Liver (tissue), 9 donors: ENCODE results near the gene MAGEB2. TPM values are rescaled to one million over a fixed set of nuclear protein-coding genes. Genes with fewer than 3 reads are reported as not detected.

Experiments
- DNase-seq: peaks from one replicate; pipeline ENCODE4 v3.0.0-alpha.2; 2017; ENCODE audit warnings: low spot score
- H3K27ac ChIP-seq, 2 donors: one replicate each; pipeline ENCODE4 v1.7.0; 2013; ENCODE audit warnings: inconsistent platforms in 2 of 2, low read length in 2 of 2, control low read depth in 1 of 2, low read depth in 1 of 2, mild to moderate bottlenecking in 1 of 2
- H3K27me3 ChIP-seq, 4 donors: one replicate each; pipeline versions ENCODE4 v1.6.1 to v1.7.0; 2013; ENCODE audit warnings: low read length in 3 of 4, inconsistent platforms in 1 of 4, mild to moderate bottlenecking in 1 of 4, moderate library complexity in 1 of 4; ENCODE audit not compliant: control insufficient read depth in 4 of 4, insufficient read depth in 4 of 4
- H3K36me3 ChIP-seq, 4 donors: one replicate each; pipeline versions ENCODE4 v1.6.1 to v1.7.0; 2013; ENCODE audit warnings: low read length in 3 of 4, mild to moderate bottlenecking in 3 of 4, low read depth in 1 of 4, moderate library complexity in 1 of 4; ENCODE audit not compliant: control insufficient read depth in 4 of 4, insufficient read depth in 3 of 4
- H3K4me1 ChIP-seq, 4 donors: one replicate each; pipeline versions ENCODE4 v1.6.1 to v1.7.0; 2013; ENCODE audit warnings: low read length in 3 of 4, mild to moderate bottlenecking in 3 of 4, moderate library complexity in 1 of 4; ENCODE audit not compliant: control insufficient read depth in 4 of 4, insufficient read depth in 4 of 4
- H3K4me3 ChIP-seq, 3 donors: one replicate each; pipeline versions ENCODE4 v1.6.1 to v1.7.0; 2013; ENCODE audit warnings: low read length in 3 of 3, control low read depth in 1 of 3, low read depth in 1 of 3, mild to moderate bottlenecking in 1 of 3
- H3K9ac ChIP-seq, 2 donors: one replicate each; pipeline ENCODE4 v1.7.0; 2013; ENCODE audit warnings: low read length in 2 of 2, mild to moderate bottlenecking in 2 of 2, moderate library complexity in 2 of 2, control low read depth in 1 of 2, low read depth in 1 of 2
- H3K9me3 ChIP-seq, 4 donors: one replicate each; pipeline versions ENCODE4 v1.6.1 to v1.7.0; 2013; ENCODE audit warnings: low read length in 3 of 4; ENCODE audit not compliant: control insufficient read depth in 4 of 4
- ATF3 ChIP-seq: IDR thresholded peaks from 2 replicates; pipeline ENCODE4 v1.6.1; 2016; ENCODE audit warnings: antibody characterized with exemption
- CTCF ChIP-seq: fragments of 150-350 bp; IDR thresholded peaks from 2 replicates; pipeline ENCODE4 v1.5.1; 2017; ENCODE audit warnings: improper control_type of control experiment, low read depth, low read length; ENCODE audit not compliant: missing input control
- FOXA2 ChIP-seq: IDR thresholded peaks from 2 replicates; pipeline ENCODE4 v1.6.1; 2016; ENCODE audit warnings: antibody characterized with exemption
- GABPA ChIP-seq, 2 donors: IDR thresholded peaks in 1 of 2; conservative IDR thresholded peaks in 1 of 2; 2 replicates each; pipeline ENCODE4 v1.6.1; 2016; ENCODE audit warnings: antibody characterized with exemption in 2 of 2, mild to moderate bottlenecking in 1 of 2, moderate library complexity in 1 of 2
- MAX ChIP-seq: IDR thresholded peaks from 2 replicates; pipeline ENCODE4 v1.6.1; 2016; ENCODE audit warnings: antibody characterized with exemption
- NR2F2 ChIP-seq: IDR thresholded peaks from 2 replicates; pipeline ENCODE4 v1.6.1; 2016; ENCODE audit warnings: antibody characterized with exemption
- RAD21 ChIP-seq, 2 donors: IDR thresholded peaks; 2 replicates each; pipeline ENCODE4 v1.6.1; 2016; ENCODE audit warnings: antibody characterized with exemption in 2 of 2, mild to moderate bottlenecking in 2 of 2
- RXRA ChIP-seq, 2 donors: IDR thresholded peaks; 2 replicates each; pipeline ENCODE4 v1.6.1; 2017 to 2018; ENCODE audit warnings: antibody characterized with exemption in 2 of 2, mild to moderate bottlenecking in 1 of 2
- SP1 ChIP-seq: IDR thresholded peaks from 2 replicates; pipeline ENCODE4 v1.6.1; 2018; ENCODE audit warnings: antibody characterized with exemption, mild to moderate bottlenecking
- TAF1 ChIP-seq: conservative IDR thresholded peaks from 2 replicates; pipeline ENCODE4 v1.6.1; 2016; ENCODE audit warnings: antibody characterized with exemption, mild to moderate bottlenecking
- WGBS: extraction: QIAGEN DNeasy Blood & Tissue Kit; methylation state at CpG from one replicate; pipeline ENCODE4 v1.1.7; 2013; 5-methylcytosine and 5-hydroxymethylcytosine counted together
- polyA plus RNA-seq, 2 donors: library from polyadenylated mRNA; stranded (reverse) in 1 of 2; unstranded in 1 of 2; fragments of 200-250 nt in 1 of 2; fragments of >200 nt in 1 of 2; fragmentation: Nextera tagmentation in 1 of 2; extraction: Ambion mirVana in 1 of 2; gene quantifications; one replicate each; pipeline versions ENCODE4 v1.2.1 to v1.2.3, GENCODE V29; 2013 to 2015
- total RNA-seq, 2 donors: library from RNA; depleted of rRNA; stranded (reverse); fragments of >200 nt; gene quantifications; one replicate each; pipeline ENCODE4 v1.2.3, GENCODE V29; 2014
- donor health status: healthy.
- donor health status: healthy.
- donor health status: healthy.
- donor health status: healthy.
- donor health status: healthy.

MAGEB2 gene
- total RNA-seq = not detected
- polyA plus RNA-seq = not detected

GRCh38 chrX:30215357-30215843 is at the start of gene MAGEB2:
Gene MAGEB2, plus strand, starts transcription at chrX:30215563. Its CDS starts 3,018 bp downstream, at chrX:30218581.
- no peaks in the 10 kb centered on the region for H3K9me3 ChIP-seq
- no peak within 1 kb of the TSS for H3K9ac ChIP-seq
- WGBS = 95% methylated on average over 29 of the region's 29 CpGs

GRCh38 chrX:30170900-30171299 is 44.5 kb upstream of the MAGEB2 start:
- no peak for DNase-seq
- H3K4me3 ChIP-seq = no peak overlapping the region
- no peak overlapping the region for H3K27ac ChIP-seq
- no peaks in the 10 kb centered on the region for H3K27me3 ChIP-seq
- H3K36me3 ChIP-seq = no peaks in the 10 kb centered on the region
- 43% methylated on average over 2 of the region's 2 CpGs for WGBS
- no peaks in the 10 kb centered on the region for H3K9me3 ChIP-seq
- TF ChIP-seq CTCF (no peak), RAD21 (IDR thresholded peaks at IDR 0.05) (no peak)
- no peaks in the 10 kb centered on the region for H3K4me1 ChIP-seq
- no peak overlapping the region for H3K9ac ChIP-seq

More at GRCh38 chrX:30215357-30215843, at the start of gene MAGEB2:
- H3K36me3 ChIP-seq = no peaks in the 10 kb centered on the region
- TF ChIP-seq ATF3 (no peak), FOXA2 (no peak), NR2F2 (no peak), MAX (no peak), GABPA (IDR thresholded peaks at IDR 0.05 in 1 of 2, conservative IDR thresholded peaks at IDR 0.05 in 1 of 2) (no peak), TAF1 (no peak)
- H3K4me1 ChIP-seq = no peaks in the 10 kb centered on the region
- H3K27ac ChIP-seq = no peak within 1 kb of the TSS
- no peak for DNase-seq
- no peak within 1 kb of the TSS for H3K4me3 ChIP-seq
- H3K27me3 ChIP-seq = peaks cover 0 to 7% (median 0%) of the 10 kb centered on the region in 4 donors

GRCh38 chrX:30181353-30181752 is 34.0 kb upstream of the MAGEB2 start:
- 58% methylated on average over 1 of the region's 1 CpG for WGBS
- H3K27me3 ChIP-seq = peaks cover 0 to 4% (median 0%) of the 10 kb centered on the region in 4 donors
- H3K9ac ChIP-seq = no peak overlapping the region

More at GRCh38 chrX:30181353-30181752, 34.0 kb upstream of the MAGEB2 start:
- no peaks in the 10 kb centered on the region for H3K9me3 ChIP-seq
- TF ChIP-seq MAX (no peak), NR2F2 (no peak), RXRA (IDR thresholded peaks at IDR 0.05) (no peak), TAF1 (no peak), SP1 (no peak), ATF3 (no peak)
- H3K27ac ChIP-seq = no peak overlapping the region
- H3K4me3 ChIP-seq = no peak overlapping the region
- H3K4me1 ChIP-seq = no peaks in the 10 kb centered on the region
- DNase-seq = no peak
- no peaks in the 10 kb centered on the region for H3K36me3 ChIP-seq
